H1 (cell line): Measurements from ENCODE around the gene FCAR. TPM values are rescaled to one million over a fixed set of nuclear protein-coding genes. Genes with fewer than 3 reads are reported as not detected.
"Not testable (repeated sequence)": the region's sequence is repeated elsewhere in the genome, so short reads cannot be mapped to it uniquely, and the experiment has no call there.

Source experiments
- CTCF ChIA-PET: fragments of 300-600 bp; sonication (Branson Sonifier 250); formaldehyde crosslinking; loops from one replicate; lab custom pipeline; 2021; ENCODE audit not compliant: partially characterized antibody; lab: Charles Lee
- POLR2A ChIA-PET: fragments of 300-600 bp; sonication (Branson Sonifier 250); formaldehyde crosslinking; loops from one replicate; lab custom pipeline; 2021; ENCODE audit warnings: inconsistent platforms; ENCODE audit not compliant: partially characterized antibody; lab: Charles Lee
- DNase-seq, 2 experiments: peaks; one replicate each; pipeline versions ENCODE4 v3.0.0 to v3.0.0-alpha.2; 2010 to 2022; ENCODE audit warnings: low spot score in 2 of 2, low read depth in 1 of 2, mixed read lengths in 1 of 2
- FAIRE-seq: peaks from 2 replicates; lab custom pipeline; 2011; peaks lifted over from hg19 to GRCh38; lab: Jason Lieb, UNC
- H2AFZ ChIP-seq: 2 replicates; pipeline ENCODE4 v1.8.1; 2012; ENCODE audit warnings: low read length, inconsistent platforms
- H2AK5ac ChIP-seq: 2 replicates; pipeline ENCODE4 v1.6.1; 2013; ENCODE audit warnings: low read depth, low read length
- H2BK120ac ChIP-seq: replicated peaks from 2 replicates; pipeline ENCODE3; 2013; ENCODE audit warnings: low read depth, low read length, inconsistent platforms
- H2BK12ac ChIP-seq: 2 replicates; pipeline ENCODE4 v1.6.1; 2013; ENCODE audit warnings: low read depth, low read length
- H2BK15ac ChIP-seq: 2 replicates; pipeline ENCODE4 v1.6.1; 2013; ENCODE audit warnings: low read length
- H2BK20ac ChIP-seq: 2 replicates; pipeline ENCODE4 v1.6.1; 2013; ENCODE audit warnings: low read length
- H2BK5ac ChIP-seq: 2 replicates; pipeline ENCODE4 v1.6.1; 2013; ENCODE audit warnings: low read depth, low read length
- H3K14ac ChIP-seq: 2 replicates; pipeline ENCODE4 v1.6.1; 2013; ENCODE audit warnings: inconsistent platforms; ENCODE audit not compliant: insufficient read length
- H3K18ac ChIP-seq: 2 replicates; pipeline ENCODE4 v1.6.1; 2013; ENCODE audit warnings: low read length; ENCODE audit errors: extremely low read depth
- H3K23ac ChIP-seq: 2 replicates; pipeline ENCODE4 v1.6.1; 2013; ENCODE audit warnings: inconsistent platforms; ENCODE audit not compliant: insufficient read length
- H3K23me2 ChIP-seq: 2 replicates; pipeline ENCODE4 v1.6.1; 2013; ENCODE audit warnings: low read depth, low read length
- H3K27ac ChIP-seq: 2 replicates; pipeline ENCODE4 v1.6.1; 2011; ENCODE audit warnings: low read depth, low read length, inconsistent platforms
- H3K27me3 ChIP-seq, 4 experiments: replicated peaks in 1 of 4; 1 replicate in 1 of 4; 2 replicates in 3 of 4; pipeline versions ENCODE4 v1.6.1 to v1.8.1; 2011 to 2013; ENCODE audit warnings: low read length in 3 of 4, mild to moderate bottlenecking in 3 of 4, inconsistent platforms in 2 of 4, mixed read lengths in 2 of 4, moderate library complexity in 1 of 4; ENCODE audit not compliant: control insufficient read depth in 3 of 4, insufficient read depth in 3 of 4; ENCODE audit errors: extremely low read depth in 1 of 4
- H3K36me3 ChIP-seq, 4 experiments: 2 replicates each; pipeline versions ENCODE4 v1.6.1 to v1.8.1; 2011 to 2013; ENCODE audit warnings: mild to moderate bottlenecking in 4 of 4, low read length in 3 of 4, moderate library complexity in 2 of 4, control low read depth in 1 of 4, inconsistent platforms in 1 of 4; ENCODE audit not compliant: insufficient read depth in 4 of 4, control insufficient read depth in 2 of 4
- H3K4ac ChIP-seq: replicated peaks from 2 replicates; pipeline ENCODE3; 2013; ENCODE audit warnings: low read length, low read depth, mixed read lengths, inconsistent platforms; ENCODE audit not compliant: insufficient read length
- H3K4me1 ChIP-seq, 4 experiments: replicated peaks in 1 of 4; 1 replicate in 1 of 4; 2 replicates in 3 of 4; pipeline versions ENCODE4 v1.6.1 to v1.8.1; 2011 to 2013; ENCODE audit warnings: low read length in 3 of 4, inconsistent platforms in 2 of 4, mixed read lengths in 1 of 4; ENCODE audit not compliant: insufficient read depth in 4 of 4, control insufficient read depth in 3 of 4
- H3K4me2 ChIP-seq, 2 experiments: 2 replicates each; pipeline versions ENCODE4 v1.6.1 to v1.8.1; 2011 to 2013; ENCODE audit warnings: low read depth in 2 of 2, low read length in 2 of 2, control low read depth in 1 of 2, inconsistent platforms in 1 of 2, mild to moderate bottlenecking in 1 of 2; ENCODE audit not compliant: insufficient read depth in 1 of 2
- H3K4me3 ChIP-seq, 4 experiments: fragments of 200-600, 300-600 bp in 1 of 4; sonication (generic), shearing (Covaris generic), sonication (Bioruptor Twin) in 1 of 4; 2 replicates each; pipeline versions ENCODE4 v1.5.1 to v1.8.1; 2011 to 2016; ENCODE audit warnings: low read length in 4 of 4, low read depth in 3 of 4, control low read depth in 2 of 4, inconsistent platforms in 2 of 4, mild to moderate bottlenecking in 2 of 4, mixed read lengths in 1 of 4, moderate library complexity in 1 of 4; ENCODE audit not compliant: insufficient read depth in 2 of 4; ENCODE audit errors: extremely low read depth in 1 of 4
- H3K56ac ChIP-seq: replicated peaks from 2 replicates; pipeline ENCODE3; 2013; ENCODE audit warnings: low read depth, mild to moderate bottlenecking, mixed read lengths, low read length, inconsistent platforms; ENCODE audit not compliant: insufficient read length
- H3K79me1 ChIP-seq: 2 replicates; pipeline ENCODE4 v1.6.1; 2013; ENCODE audit warnings: low read depth, low read length, control low read depth
- H3K79me2 ChIP-seq, 2 experiments: 2 replicates each; pipeline versions ENCODE4 v1.6.1 to v1.8.1; 2012 to 2013; ENCODE audit warnings: low read length in 2 of 2, mild to moderate bottlenecking in 2 of 2, inconsistent platforms in 1 of 2; ENCODE audit not compliant: insufficient read depth in 2 of 2, control insufficient read depth in 1 of 2
- H3K9ac ChIP-seq, 4 experiments: replicated peaks in 1 of 4; 1 replicate in 1 of 4; 2 replicates in 3 of 4; pipeline versions ENCODE4 v1.6.1 to v1.8.1; 2011 to 2013; ENCODE audit warnings: low read depth in 3 of 4, low read length in 3 of 4, control low read depth in 2 of 4, mild to moderate bottlenecking in 2 of 4, moderate library complexity in 2 of 4, inconsistent platforms in 1 of 4; ENCODE audit errors: extremely low read depth in 1 of 4
- H3K9me3 ChIP-seq, 2 experiments: 2 replicates each; pipeline versions ENCODE4 v1.6.1 to v1.8.1; 2012 to 2013; ENCODE audit warnings: mild to moderate bottlenecking in 2 of 2, moderate library complexity in 2 of 2, control low read depth in 1 of 2, inconsistent platforms in 1 of 2, low read depth in 1 of 2, low read length in 1 of 2, mixed read lengths in 1 of 2; ENCODE audit not compliant: insufficient read depth in 2 of 2
- H4K20me1 ChIP-seq, 2 experiments: replicated peaks in 1 of 2; 2 replicates each; pipeline versions ENCODE3 to v1.8.1; 2011 to 2013; ENCODE audit warnings: inconsistent platforms in 2 of 2, low read length in 2 of 2, mild to moderate bottlenecking in 1 of 2; ENCODE audit not compliant: insufficient read depth in 2 of 2, control insufficient read depth in 1 of 2
- H4K5ac ChIP-seq: 2 replicates; pipeline ENCODE4 v1.6.1; 2013; ENCODE audit warnings: low read length, low read depth, mixed read lengths, inconsistent platforms; ENCODE audit not compliant: insufficient read length
- H4K8ac ChIP-seq: 2 replicates; pipeline ENCODE4 v1.8.0; 2013; ENCODE audit warnings: mild to moderate bottlenecking, moderate library complexity, low read length, inconsistent platforms; ENCODE audit not compliant: insufficient read depth; ENCODE audit errors: extremely low read depth
- H4K91ac ChIP-seq: replicated peaks from 2 replicates; pipeline ENCODE3; 2013; ENCODE audit warnings: low read length, mixed read lengths, inconsistent platforms; ENCODE audit not compliant: insufficient read length
- WGBS, 2 experiments: shearing (Covaris generic) in 1 of 2; methylation state at CpG; one replicate each; pipeline versions ENCODE4 v1.1.6 to v1.1.7; 2013 to 2015; ENCODE audit warnings: low lambda C conversion rate in 2 of 2, mixed read lengths in 2 of 2, inconsistent platforms in 1 of 2, low coverage in 1 of 2, missing lambda C conversion rate in 1 of 2; ENCODE audit not compliant: insufficient replicate concordance in 2 of 2, insufficient coverage in 1 of 2, insufficient read length in 1 of 2; ENCODE audit errors: extremely low coverage in 1 of 2, missing lambda C conversion rate in 1 of 2; 5-methylcytosine and 5-hydroxymethylcytosine counted together
- polyA plus RNA-seq, 7 experiments: library from polyadenylated mRNA; depleted of rRNA in 3 of 7; stranded (reverse) in 5 of 7; unstranded in 2 of 7; fragments of >200 nt in 5 of 7; fragments of 200-250 nt in 2 of 7; gene quantifications; 1 replicate in 5 of 7; 2 replicates in 1 of 7; 4 replicates in 1 of 7; pipeline versions ENCODE4 v1.2.1 to v1.2.3, GENCODE V29; 2011 to 2013; ENCODE audit warnings: missing spikeins in 2 of 7, mixed read lengths in 2 of 7
- total RNA-seq: library from RNA; stranded (reverse); fragmentation: NEBNext Ultra II Directional; extraction: Animal tissue kit (Norgen Biotek cat#: 25700); gene quantifications from 2 replicates; pipeline ENCODE4 v1.2.1, GENCODE V29; 2021

Gene FCAR
- total and polyA plus RNA-seq, 2 of the 8 experiments (the other 6 are each of a cell fraction or from before 2014, with no cell fraction given): not detected

DNA sequence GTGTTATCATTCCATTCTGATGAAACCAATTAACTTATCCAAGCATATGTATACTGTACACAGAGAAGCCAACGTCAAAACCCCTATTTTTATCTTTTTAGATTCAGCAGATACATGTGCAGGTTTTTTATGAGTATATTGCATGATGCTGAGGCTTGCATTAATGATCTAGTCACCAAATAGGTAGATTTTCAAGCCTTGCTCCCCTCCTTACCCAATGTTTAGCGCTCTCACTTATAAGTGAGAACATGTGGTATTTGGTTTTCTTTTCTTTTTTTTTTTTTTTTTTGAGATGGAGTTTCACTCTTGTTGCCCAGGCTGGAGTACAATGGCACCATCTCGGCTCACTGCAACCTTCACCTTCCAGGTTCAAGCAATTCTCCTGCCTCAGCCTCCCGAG lies 30.2 kb downstream of the FCAR start:
- H3K4me1 ChIP-seq, H3K27ac ChIP-seq, H3K4me3 ChIP-seq, H3K9ac ChIP-seq, H2BK120ac ChIP-seq, H2AK5ac ChIP-seq, H3K23ac ChIP-seq, H3K36me3 ChIP-seq, H3K9me3 ChIP-seq, H2AFZ ChIP-seq, H3K79me2 ChIP-seq, H2BK15ac ChIP-seq, H3K18ac ChIP-seq, H4K8ac ChIP-seq, FAIRE-seq, H4K20me1 ChIP-seq, DNase-seq, H2BK20ac ChIP-seq, H3K4me2 ChIP-seq, POLR2A ChIA-PET, H3K56ac ChIP-seq, H4K5ac ChIP-seq, H3K23me2 ChIP-seq, H4K91ac ChIP-seq, H2BK12ac ChIP-seq, H2BK5ac ChIP-seq, H3K14ac ChIP-seq, H3K27me3 ChIP-seq, H3K4ac ChIP-seq, H3K79me1 ChIP-seq: not testable (repeated sequence)
- WGBS, 2 experiments: 88% methylated on average over 4 of the region's 4 CpGs; no CpG with 5 or more reads in 1 of the 2 experiments
- CTCF ChIA-PET: interaction anchor here (0.8 kb wide), 1 partner anchor 22 kb away, joined by 4 read pairs; no protein-coding TSS in a partner anchor
